ENCODE measurements around the gene TXNRD3. TPM values are rescaled to one million over a fixed set of nuclear protein-coding genes. Genes with fewer than 3 reads are reported as not detected.

Gene TXNRD3
- total and polyA plus RNA-seq, 2 donors (not counting 1 experiment from before 2014, with no cell fraction given), result 5.2 to 8.8 TPM

GRCh38 chr3:126582311-126582710 is 72.6 kb downstream of the TXNRD3 start:
- H4K20me1 ChIP-seq (ENCODE audit: control insufficient read depth, extremely low read depth, insufficient read depth, low read length), result no peaks in the 10 kb centered on the region
- H2AFZ ChIP-seq (ENCODE audit: low read length), result no peak overlapping the region
- H3K27ac ChIP-seq (ENCODE audit: insufficient read depth, low read length), result no peak overlapping the region
- no peaks in the 10 kb centered on the region for H3K4me1 ChIP-seq (ENCODE audit: control insufficient read depth, extremely low read depth, insufficient read depth, low read length)
- no peak for TF ChIP-seq CTCF (conservative IDR thresholded peaks at IDR 0.05 in 1 of 2, IDR thresholded peaks at IDR 0.05 in 1 of 2; ENCODE audit: low read depth in 1 of 2, low read length in 2 of 2)
- no peak for TF ChIP-seq EZH2 (IDR thresholded peaks at IDR 0.05; ENCODE audit: low read length, missing control alignments)
- no peaks in the 10 kb centered on the region for H3K36me3 ChIP-seq (ENCODE audit: control insufficient read depth, insufficient read depth, low read length)
- no peak overlapping the region for H3K4me2 ChIP-seq (ENCODE audit: extremely low read depth, insufficient read depth, low read length)
- H3K4me3 ChIP-seq (replicated peaks in 1 of 4; ENCODE audit: control extremely low read depth in 1 of 4, insufficient read depth in 1 of 4, low read depth in 3 of 4, low read length in 4 of 4), result no peak overlapping the region
- no peaks in the 10 kb centered on the region for H3K9me3 ChIP-seq (ENCODE audit: control insufficient read depth, insufficient read depth, low read depth, low read length)
- H3K79me2 ChIP-seq (ENCODE audit: control insufficient read depth, insufficient read depth, low read length), result no peaks in the 10 kb centered on the region
- DNase-seq (ENCODE audit: low read depth in 2 of 2), result no peak
- H3K27me3 ChIP-seq (ENCODE audit: control insufficient read depth, insufficient read depth, low read length), result peaks cover 5% of the 10 kb centered on the region
- H3K9ac ChIP-seq (ENCODE audit: insufficient read depth, low read length), result no peak overlapping the region

GRCh38 chr3:126581569-126581968 is 73.4 kb downstream of the TXNRD3 start:
- Histone ChIP-seq H3K27ac (ENCODE audit: insufficient read depth, low read length) (no peak overlapping the region), H3K79me2 (ENCODE audit: control insufficient read depth, insufficient read depth, low read length) (no peaks in the 10 kb centered on the region)

GRCh38 chr3:126580746-126581145 is 74.2 kb downstream of the TXNRD3 start:
- H2AFZ ChIP-seq (ENCODE audit: low read length), result no peak overlapping the region
- no peaks in the 10 kb centered on the region for H3K36me3 ChIP-seq (ENCODE audit: control insufficient read depth, insufficient read depth, low read length)
- no peaks in the 10 kb centered on the region for H3K79me2 ChIP-seq (ENCODE audit: control insufficient read depth, insufficient read depth, low read length)
- no peak overlapping the region for H3K4me2 ChIP-seq (ENCODE audit: extremely low read depth, insufficient read depth, low read length)
- TF ChIP-seq CTCF (conservative IDR thresholded peaks at IDR 0.05 in 1 of 2, IDR thresholded peaks at IDR 0.05 in 1 of 2; ENCODE audit: low read depth in 1 of 2, low read length in 2 of 2) (no peak), EZH2 (IDR thresholded peaks at IDR 0.05; ENCODE audit: low read length, missing control alignments) (no peak)
- no peaks in the 10 kb centered on the region for H3K4me1 ChIP-seq (ENCODE audit: control insufficient read depth, extremely low read depth, insufficient read depth, low read length)
- no peaks in the 10 kb centered on the region for H3K9me3 ChIP-seq (ENCODE audit: control insufficient read depth, insufficient read depth, low read depth, low read length)
- H3K4me3 ChIP-seq (replicated peaks in 1 of 4; ENCODE audit: control extremely low read depth in 1 of 4, insufficient read depth in 1 of 4, low read depth in 3 of 4, low read length in 4 of 4), result no peak overlapping the region
- H3K27ac ChIP-seq (ENCODE audit: insufficient read depth, low read length), result no peak overlapping the region
- no peak overlapping the region for H3K9ac ChIP-seq (ENCODE audit: insufficient read depth, low read length)
- no peak for DNase-seq (ENCODE audit: low read depth in 2 of 2)
- H4K20me1 ChIP-seq (ENCODE audit: control insufficient read depth, extremely low read depth, insufficient read depth, low read length), result no peaks in the 10 kb centered on the region
- H3K27me3 ChIP-seq (ENCODE audit: control insufficient read depth, insufficient read depth, low read length), result peaks cover 5% of the 10 kb centered on the region

More at GRCh38 chr3:126581569-126581968, 73.4 kb downstream of the TXNRD3 start:
- Histone ChIP-seq H2AFZ (ENCODE audit: low read length) (no peak overlapping the region), H3K4me2 (ENCODE audit: extremely low read depth, insufficient read depth, low read length) (no peak overlapping the region), H3K27me3 (ENCODE audit: control insufficient read depth, insufficient read depth, low read length) (peaks cover 5% of the 10 kb centered on the region), H3K36me3 (ENCODE audit: control insufficient read depth, insufficient read depth, low read length) (no peaks in the 10 kb centered on the region), H3K9me3 (ENCODE audit: control insufficient read depth, insufficient read depth, low read depth, low read length) (no peaks in the 10 kb centered on the region), H3K4me1 (ENCODE audit: control insufficient read depth, extremely low read depth, insufficient read depth, low read length) (no peaks in the 10 kb centered on the region), H4K20me1 (ENCODE audit: control insufficient read depth, extremely low read depth, insufficient read depth, low read length) (no peaks in the 10 kb centered on the region), H3K9ac (ENCODE audit: insufficient read depth, low read length) (no peak overlapping the region), H3K4me3 (replicated peaks in 1 of 4; ENCODE audit: control extremely low read depth in 1 of 4, insufficient read depth in 1 of 4, low read depth in 3 of 4, low read length in 4 of 4) (no peak overlapping the region)
- TF ChIP-seq CTCF (conservative IDR thresholded peaks at IDR 0.05 in 1 of 2, IDR thresholded peaks at IDR 0.05 in 1 of 2; ENCODE audit: low read depth in 1 of 2, low read length in 2 of 2) (no peak), EZH2 (IDR thresholded peaks at IDR 0.05; ENCODE audit: low read length, missing control alignments) (no peak)
- DNase-seq (ENCODE audit: low read depth in 2 of 2), result no peak

All from fibroblast of lung (primary cell).